ENCODE data around the gene RAET1E.
"Not testable (repeated sequence)": the region's sequence is repeated elsewhere in the genome, so short reads cannot be mapped to it uniquely, and the experiment has no call there.

The RAET1E gene, protein sequence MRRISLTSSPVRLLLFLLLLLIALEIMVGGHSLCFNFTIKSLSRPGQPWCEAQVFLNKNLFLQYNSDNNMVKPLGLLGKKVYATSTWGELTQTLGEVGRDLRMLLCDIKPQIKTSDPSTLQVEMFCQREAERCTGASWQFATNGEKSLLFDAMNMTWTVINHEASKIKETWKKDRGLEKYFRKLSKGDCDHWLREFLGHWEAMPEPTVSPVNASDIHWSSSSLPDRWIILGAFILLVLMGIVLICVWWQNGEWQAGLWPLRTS

DNA sequence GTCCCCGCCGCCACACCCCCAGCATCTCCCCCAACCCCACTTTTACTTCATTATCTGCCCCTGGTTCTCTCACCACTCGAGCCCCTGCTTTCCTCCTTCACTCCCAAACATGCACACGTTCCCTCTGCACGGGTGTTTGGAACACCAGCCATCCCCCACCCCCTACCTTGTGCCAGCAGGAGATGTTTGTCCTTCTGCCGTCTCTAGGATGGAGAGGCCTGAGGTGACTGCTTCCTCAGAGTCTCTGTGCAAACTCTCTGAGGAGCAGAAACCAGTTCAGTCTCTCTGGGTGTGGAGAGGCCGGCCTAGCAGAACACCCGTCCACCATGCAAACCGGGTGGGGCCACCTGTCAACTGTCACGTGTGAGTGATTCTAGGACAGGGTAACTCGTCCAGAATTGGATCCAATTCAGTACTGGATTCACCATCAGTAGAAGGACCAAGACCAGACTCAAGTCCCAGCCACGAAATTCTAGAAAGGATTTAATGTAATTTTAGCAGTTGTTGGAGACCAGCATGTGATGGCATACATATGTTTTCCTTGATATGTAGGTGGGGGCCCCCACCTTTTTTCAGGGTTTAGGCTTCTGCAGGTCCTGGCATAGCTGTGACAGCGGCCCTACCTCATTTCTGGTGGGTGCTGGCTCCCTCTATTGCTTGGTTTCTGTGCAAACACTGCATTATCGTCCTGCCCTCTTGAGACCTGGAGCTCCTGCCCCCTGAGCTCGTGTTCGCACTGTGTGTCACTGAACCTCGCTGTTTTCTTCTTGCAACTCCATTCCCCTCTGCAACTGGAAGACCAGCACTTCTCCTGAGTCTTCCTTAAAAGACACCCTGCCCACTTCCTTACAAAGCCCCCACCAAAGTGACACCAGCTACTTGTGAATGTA, at the start of gene RAET1E:
Gene RAET1E, minus strand, starts transcription at position 259 of the 890 bp plus-strand sequence. CDS start 7,212 bp downstream, outside the sequence.
- no peak for DNase-seq (ENCODE audit: low read depth)

DNA sequence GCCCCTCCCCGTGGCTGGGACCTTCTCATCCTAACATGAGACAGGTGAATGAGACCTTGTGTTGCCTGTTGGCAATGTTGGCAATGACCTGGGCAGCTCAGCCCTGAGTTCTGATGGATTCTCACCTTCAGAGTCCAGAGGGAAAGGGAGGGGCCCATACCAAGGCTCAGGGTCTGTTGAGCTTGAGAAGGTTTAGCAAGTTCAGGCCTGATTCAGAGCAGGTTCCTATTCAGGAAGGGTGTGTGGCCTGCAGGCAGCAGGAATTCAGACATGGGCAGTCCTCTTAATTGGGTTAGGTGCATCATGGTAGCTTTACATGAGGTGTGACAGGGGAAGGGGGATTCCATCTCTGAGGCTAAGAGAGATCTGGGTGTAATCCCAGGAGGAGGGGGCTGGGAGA, 49.6 kb upstream of the RAET1E start:
- DNase-seq (ENCODE audit: low read depth): not testable (repeated sequence)

DNA sequence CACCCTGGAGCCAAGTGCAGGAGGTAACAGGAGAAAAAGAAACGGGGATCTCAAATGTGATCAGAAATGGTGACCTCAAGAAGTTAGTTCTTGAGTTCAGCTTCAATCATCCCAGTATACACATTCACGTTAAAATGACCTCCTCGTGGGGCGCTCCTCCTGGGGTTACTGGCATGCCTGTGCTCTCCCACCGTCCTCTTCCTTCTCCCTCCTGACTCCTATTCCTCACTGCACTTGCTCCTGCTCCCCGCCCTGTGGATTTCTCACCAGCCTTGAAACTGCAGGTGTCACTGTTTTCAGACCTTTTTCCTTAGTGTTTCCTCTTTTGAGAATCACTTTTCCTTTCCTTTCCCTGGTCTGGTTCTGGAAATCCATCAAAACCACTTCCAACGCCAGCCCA, 48.7 kb upstream of the RAET1E start:
- DNase-seq (ENCODE audit: low read depth): not testable (repeated sequence)

DNA sequence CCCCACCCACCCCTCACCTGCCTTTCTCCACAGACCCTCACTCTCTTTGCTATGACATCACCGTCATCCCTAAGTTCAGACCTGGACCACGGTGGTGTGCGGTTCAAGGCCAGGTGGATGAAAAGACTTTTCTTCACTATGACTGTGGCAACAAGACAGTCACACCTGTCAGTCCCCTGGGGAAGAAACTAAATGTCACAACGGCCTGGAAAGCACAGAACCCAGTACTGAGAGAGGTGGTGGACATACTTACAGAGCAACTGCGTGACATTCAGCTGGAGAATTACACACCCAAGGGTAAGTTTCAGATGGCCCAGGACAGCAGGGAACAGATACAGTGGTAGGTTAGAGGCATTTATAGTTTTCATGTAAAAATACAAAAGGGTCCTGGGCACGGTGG, 47.4 kb upstream of the RAET1E start:
- not testable (repeated sequence) for DNase-seq (ENCODE audit: low read depth)

DNA sequence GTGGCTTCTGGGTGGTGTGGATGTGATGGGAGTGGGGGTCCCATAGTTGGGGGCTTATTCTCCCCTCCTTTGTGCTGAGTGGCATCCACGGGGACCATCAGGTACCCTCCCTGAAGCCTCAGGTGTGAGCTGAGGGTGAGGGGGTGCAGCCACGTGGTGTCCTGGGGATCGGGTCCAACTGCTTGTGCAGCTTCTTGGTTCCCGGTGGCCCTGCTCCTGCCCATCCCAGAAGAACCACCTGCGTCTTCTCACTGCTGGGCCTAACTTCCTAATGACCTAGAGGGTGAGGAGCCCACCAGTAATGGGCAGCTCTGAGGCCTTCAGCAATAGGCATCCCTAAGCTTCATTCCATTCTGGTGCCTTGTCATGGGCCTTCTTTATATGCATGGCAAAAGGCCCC, 45.4 kb upstream of the RAET1E start:
- not testable (repeated sequence) for DNase-seq (ENCODE audit: low read depth)

DNA sequence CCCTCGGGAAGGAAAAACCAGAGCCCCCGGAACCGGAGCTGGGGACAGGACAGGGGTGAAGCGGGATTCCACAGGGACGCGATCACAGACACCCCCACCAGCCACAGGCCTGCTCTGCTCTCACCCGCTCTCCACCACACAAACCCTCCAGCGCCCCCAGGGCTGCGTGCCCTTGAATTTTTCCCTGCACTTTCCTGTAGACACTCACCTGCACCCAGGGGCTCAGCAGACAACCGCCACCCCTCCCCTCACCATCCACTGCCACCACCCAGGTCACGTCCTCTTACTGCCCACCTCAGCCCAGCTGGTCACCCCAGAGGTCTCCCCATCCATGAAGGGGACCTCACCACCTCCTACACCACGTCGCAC, 44.5 kb upstream of the RAET1E start:
- no peak for DNase-seq (ENCODE audit: low read depth)

DNA sequence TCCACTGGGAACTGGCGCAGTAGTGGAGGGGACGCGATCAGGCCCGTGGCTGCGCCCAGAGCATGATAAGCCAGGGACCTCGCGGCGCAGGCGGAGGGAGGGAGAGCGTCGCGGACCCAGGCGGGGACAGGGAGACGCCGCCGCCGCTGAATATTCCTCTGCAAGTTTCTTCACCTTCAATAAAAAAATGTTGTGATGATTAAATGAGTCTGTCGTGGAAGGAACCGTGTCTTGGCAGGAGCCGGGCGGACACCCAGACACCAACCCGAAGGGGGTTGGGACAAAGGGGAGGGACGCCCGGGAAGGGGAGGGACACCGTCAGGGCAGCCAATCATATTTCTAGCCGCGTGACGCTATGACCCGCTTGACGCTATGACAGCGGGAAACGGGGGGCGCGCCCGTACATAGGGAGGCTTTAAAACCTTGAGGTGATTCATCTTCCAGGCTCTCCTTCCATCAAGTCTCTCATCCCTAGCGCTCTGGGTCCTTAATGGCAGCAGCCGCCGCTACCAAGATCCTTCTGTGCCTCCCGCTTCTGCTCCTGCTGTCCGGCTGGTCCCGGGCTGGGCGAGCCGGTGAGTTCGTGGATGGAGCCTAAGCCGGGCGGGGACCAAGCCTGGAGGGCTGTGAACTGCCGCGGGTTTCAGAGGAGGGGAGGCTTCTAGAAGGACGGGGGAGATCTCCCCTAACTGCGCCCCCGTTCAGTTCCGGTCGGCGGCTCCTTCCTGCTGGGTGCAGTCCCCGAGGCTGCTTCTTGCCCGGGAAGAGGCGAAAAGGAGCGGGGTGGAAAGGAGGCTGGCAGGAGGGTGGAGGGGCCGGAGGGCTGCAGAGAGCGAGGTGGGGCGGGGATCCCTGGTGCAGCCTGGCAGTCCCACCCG, 43.9 kb upstream of the RAET1E start, which contains the start of gene ULBP2:
Gene ULBP2, plus strand, starts transcription at position 432 of the 878 bp plus-strand sequence. Its CDS starts 59 bp downstream, at position 491.
- peak; percentile 83 for DNase-seq (ENCODE audit: low read depth)

DNA sequence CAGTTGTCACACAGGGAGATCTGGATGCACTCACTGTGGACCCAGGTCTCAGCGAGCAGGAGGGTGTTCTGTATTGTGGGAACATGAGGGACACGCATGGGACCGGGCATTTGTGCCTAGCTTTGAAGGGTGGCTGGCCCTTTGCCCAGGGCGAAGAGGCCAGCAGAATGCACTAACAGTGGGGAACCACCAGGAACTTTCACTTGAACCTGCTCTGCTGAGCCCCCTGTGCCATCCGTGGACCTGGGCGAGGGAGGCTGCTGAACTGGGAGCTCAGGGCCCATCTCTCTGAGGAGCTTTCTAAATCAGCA, 42.7 kb upstream of the RAET1E start:
- DNase-seq (ENCODE audit: low read depth): no peak

DNA sequence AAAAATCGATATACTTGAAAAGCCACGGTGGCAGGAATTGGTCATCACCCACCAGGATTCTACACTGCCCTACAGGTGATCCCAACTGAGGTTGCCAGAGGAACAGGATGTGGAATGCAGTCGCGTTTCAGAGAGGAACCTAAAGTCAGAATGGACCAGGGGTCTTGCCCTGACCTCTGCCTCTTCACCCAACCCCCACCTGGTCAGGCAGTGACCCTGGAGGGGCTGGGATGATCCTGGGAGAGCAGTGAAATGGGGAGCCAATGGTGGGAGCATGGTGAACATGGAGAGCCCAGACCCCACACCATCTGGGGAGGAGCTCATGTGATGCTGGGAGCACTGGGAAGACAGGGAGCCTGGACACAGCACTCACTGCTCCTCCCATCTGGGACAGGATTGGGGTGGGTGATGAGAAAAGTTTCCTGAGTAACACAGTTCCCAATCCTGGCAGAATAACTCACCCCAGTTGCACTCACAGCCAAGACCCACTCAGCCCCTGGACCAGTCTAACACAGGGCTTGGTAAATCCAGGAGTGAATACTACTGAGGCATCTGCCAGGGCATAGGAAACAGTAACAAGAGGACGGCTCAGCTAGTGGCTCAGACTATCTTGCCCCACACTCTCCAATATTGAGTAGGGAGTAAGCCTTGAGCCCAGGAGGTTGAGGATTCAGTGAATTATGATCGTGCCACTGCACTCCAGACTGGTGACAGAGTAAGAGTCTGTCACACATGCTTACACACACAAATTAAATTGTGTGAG, 42.2 kb upstream of the RAET1E start:
- DNase-seq (ENCODE audit: low read depth): no peak

DNA sequence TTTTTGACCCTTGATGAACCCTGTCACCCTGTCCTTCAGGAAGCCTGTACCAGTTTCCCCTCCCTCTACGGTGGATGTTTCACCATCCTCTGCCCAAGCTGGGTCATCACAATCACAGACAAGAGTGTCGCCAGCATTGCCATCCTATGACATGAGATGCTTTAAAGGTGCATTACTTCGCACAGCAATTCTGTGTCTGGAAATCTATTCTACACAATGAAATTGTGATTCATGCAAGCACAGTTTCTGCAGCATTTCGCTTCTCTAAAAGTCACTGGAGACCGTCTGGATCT, 41.4 kb upstream of the RAET1E start:
- no peak for DNase-seq (ENCODE audit: low read depth)

DNA sequence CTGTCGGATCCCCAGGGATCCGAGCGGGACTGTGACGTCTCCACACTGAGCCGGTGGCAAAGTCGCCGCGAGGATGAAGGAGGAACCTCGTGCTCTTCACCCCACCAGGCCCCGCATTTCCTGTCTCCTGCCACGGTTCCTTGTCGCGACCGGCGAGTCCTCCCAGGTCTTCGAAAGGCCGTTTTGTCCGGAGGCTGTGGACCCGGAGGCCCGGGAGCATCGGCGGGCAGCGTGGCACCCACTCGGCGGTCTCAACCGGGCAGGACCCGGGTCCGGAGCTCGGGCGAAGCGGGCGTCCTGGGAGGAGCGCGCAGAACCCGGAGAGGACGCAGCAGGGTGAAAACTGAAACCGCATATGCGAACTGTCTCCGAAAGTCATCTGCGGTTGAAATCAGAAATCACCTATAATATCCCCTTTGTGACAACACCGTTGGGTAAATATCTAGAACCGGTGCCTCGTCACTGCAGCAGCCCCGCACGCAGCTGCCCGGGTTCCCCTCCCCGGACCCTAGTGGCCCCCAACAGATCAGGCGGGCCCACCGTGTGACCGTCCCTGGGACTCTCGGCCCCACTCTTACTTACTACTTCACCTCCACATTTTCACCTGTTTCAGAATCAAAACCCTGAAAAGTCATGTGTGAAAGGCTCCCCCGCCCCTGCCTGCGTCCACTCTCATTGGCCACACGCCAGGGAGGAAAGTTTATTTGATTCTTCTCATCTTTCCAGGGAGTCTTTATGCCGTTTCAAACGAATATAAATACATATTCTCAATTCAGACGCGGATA, 40.9 kb upstream of the RAET1E start:
- no peak for DNase-seq (ENCODE audit: low read depth)

DNA sequence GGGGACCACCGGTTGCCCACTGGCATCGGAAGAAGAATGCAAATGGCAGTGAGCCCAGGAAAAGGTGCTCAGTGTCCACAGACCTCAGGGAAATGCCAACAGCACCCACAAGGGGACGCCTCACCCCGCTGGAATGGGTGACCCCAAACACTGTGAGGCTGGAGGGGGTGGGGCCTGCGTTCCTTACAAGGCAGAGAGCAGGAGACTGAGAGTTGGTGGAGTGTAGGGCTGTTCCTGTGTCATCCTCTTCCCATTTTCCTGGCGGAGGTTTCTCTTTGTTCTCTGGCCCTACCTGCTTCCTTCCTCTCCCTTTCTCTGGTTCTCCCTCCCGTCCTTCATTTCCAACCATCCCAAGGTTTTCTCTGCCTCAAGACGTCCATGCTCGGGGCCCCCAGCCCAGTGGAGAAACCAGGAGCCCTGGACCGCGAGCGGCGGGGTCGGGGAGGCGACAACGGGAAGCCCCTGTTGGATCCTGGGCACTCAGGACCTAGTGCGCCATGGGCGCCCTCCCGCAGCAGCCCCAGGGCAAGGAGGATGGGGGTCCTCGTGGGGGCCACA, 40.2 kb upstream of the RAET1E start:
- not testable (repeated sequence) for DNase-seq (ENCODE audit: low read depth)

DNA sequence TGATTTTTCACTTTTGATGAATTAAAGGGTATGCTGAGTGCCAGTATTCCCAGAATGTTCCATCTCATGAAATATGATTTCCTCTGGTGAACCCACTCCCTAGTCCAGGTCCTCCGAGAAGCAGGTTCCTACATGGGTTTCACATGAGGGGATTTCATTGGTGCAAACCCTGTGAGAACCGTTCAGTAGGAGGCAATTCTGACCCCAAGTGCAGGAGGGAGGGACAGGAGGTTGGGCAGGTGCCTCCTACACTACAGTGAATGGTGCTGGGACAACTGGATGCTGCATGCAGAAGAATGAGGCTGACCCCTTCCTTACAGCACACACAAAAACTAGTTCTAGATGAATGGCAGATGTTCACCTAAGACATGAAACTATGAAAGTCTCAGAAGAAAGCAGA, 38.8 kb upstream of the RAET1E start:
- no peak for DNase-seq (ENCODE audit: low read depth)

DNA sequence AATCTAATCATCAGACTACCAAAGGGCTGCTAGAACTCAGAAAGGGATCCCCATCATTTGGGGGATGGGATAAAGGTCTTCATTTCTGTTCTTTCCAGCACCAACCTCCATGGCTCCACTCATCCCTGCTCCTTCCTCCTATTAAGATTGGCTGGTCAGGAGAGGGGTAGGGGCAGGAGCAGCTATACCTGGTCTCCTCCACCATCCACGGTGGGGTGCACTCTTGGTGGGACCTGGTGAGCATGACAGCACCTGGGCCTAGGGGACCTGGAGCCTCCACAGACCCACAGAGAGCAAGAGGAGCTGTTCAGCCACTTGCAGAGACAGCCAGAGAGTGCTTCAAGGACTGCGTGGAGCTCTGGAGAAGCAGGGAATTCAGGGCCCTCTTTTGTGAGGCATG, 37.8 kb upstream of the RAET1E start:
- DNase-seq (ENCODE audit: low read depth): no peak

DNA sequence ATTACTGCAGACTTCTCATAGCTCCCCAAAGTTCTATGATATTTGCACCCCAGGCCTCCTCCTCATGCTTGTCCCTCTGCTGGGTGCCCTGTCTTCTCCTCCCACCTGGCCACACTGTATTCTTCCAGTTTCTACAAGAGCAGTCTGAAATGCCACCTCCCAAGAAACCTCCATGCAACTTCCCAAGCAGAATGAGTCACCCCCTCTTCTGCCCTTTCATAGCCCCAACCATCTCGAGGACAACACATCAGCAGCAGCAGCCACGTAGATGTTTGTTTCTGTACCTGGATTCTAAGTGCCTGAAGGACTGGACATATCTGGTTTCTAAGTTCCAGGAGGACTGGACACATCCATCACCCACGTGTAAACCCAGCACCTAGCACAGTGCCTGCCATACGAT, 37.3 kb upstream of the RAET1E start:
- DNase-seq (ENCODE audit: low read depth): no peak

DNA sequence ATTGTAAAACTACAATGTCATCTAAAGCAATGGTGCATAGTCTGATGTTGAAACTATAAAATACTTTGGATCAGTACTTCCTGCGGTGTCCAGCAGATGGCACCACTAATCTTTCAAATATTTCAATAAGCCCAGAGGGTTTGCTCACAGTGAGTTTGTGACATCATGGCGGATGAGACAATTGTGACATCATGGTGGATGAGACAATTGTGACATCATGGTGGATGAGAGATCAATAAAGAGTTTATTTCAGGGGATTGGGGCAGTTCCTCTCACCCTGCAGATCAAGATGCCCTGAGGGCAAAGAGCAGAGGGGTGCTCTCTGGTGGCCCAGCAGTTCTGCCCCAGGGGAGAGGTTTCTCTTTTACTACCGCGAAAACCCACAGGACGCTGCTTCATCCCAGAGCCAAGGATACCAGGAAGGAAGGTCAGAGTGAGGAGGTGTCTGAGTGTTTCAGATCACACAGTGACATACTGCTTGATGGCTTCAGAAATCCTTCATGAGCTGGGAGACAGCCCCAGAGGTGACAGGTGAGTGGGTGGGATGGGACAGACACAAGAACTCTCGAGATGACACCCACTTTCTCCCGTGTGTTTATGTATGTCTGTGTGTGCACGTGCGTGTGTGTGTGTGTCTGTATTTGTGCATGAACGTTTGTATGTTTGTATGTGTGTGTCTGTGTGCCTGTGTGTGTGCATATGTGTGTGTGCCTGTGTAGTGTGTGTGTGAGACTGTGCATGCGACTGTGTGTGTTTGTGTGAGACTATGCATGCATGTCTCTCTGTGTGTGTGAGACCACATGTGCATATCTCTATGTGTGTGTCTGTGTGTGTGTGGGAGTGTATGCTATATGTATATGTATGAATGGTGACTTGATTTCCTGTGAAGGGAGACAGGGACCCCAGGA, 36.6 kb upstream of the RAET1E start:
- DNase-seq (ENCODE audit: low read depth): peak; percentile 57

DNA sequence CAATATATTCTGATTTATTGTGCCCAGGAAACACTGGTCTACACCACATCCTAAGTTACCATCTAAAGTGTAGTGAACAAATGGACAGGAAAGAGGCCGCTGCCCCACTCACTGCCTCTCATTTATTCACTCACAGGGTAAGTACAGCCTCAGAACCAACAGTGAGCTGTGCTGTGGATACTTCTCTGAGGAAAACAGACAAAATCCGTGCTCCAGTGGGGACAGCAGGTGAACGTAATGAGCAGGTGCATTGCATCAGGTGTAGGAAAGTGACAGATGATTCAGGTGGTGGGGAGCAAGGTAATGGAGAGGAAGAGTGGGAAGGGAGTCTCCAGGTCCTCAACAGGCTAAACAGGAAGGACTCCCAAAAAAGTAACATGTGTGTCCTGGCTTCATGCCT, 35.5 kb upstream of the RAET1E start:
- no peak for DNase-seq (ENCODE audit: low read depth)

DNA sequence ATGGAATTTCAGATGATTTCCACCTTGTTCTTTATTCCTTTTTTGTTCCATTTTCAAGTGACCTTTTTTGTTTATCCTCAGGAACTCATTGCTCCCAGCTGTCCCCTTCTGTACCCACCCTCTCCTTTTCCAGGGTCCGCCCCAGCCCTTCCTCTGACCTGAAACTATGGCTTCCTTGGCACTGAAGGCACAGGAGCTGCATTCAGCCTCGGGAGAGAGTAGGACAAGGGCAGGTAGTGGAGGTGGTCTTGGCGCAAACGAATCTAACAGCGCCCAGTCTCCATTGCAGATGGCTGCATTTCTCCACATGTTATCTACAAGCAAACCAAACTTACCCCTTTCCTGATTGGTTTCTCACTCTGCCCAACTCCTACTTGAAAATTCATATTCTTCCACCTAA, 35.1 kb upstream of the RAET1E start:
- no peak for DNase-seq (ENCODE audit: low read depth)

DNA sequence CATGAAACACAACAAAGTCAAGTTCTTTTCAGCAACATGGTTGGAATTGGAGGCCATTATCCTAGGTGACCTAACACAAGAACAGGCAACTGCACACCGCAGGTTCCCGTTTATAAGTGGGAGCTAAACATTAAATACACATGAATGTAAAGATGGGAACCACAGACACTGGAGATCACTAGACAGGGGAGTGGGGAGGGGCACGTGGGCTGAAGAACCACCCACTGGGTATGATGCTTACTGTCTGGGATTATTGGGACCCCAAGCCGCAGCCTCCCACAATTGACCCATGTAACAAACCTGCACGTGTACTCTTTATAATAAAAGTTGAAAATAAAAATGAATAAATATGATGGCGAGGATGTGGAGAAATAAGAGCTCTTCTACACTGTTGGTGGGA, 33.6 kb upstream of the RAET1E start:
- DNase-seq (ENCODE audit: low read depth): no peak

DNA sequence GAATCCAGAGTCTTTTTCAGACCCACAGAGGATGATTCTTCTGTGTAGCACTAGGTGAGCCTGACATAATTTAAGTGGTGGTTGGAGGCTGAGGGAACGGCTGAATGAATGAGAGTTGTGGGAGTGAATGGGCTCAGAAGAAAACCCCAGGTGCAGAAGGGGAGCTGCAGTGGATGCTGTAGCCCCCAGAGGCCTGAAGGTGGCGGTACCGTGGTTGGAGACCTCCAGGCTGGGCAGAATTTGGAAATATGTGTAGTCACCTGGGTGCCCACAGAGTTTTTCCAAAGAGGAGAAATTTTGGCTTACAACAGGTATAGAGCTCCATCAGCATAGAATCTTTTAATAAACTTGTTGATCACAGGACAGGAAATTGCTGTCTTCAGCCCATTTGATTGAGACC, 31.5 kb upstream of the RAET1E start:
- no peak for DNase-seq (ENCODE audit: low read depth)

Measured in activated gamma-delta T cell treated with anti-CD3 and anti-CD28 coated beads, Interleukin-2, amount 50 U/mL, for 16 hours (primary cell).